NT2/D1 (cell line): ENCODE data around the gene STK11.
A peak's percentile ranks its signal among the peaks of the same experiment; 100 is the strongest.

ENCODE experiments used
- DNase-seq: peaks from one replicate; pipeline ENCODE4 v3.0.0-alpha.2; 2011; ENCODE audit warnings: low read depth, low spot score
- H3K27me3 ChIP-seq: 2 replicates; pipeline ENCODE4 v1.6.0; 2011; ENCODE audit warnings: mild to moderate bottlenecking; ENCODE audit not compliant: insufficient read length, insufficient read depth
- H3K36me3 ChIP-seq: 2 replicates; pipeline ENCODE4 v1.6.1; 2011; ENCODE audit warnings: mild to moderate bottlenecking, low read length, mixed read lengths; ENCODE audit not compliant: insufficient read depth, insufficient read length
- H3K4me1 ChIP-seq: 2 replicates; pipeline ENCODE4 v1.5.1; 2011; ENCODE audit not compliant: insufficient read depth, insufficient read length
- H3K4me3 ChIP-seq: 2 replicates; pipeline ENCODE4 v1.5.1; 2011; ENCODE audit warnings: low read depth; ENCODE audit not compliant: insufficient read length
- H3K9ac ChIP-seq: 2 replicates; pipeline ENCODE4 v1.6.0; 2011; ENCODE audit warnings: low read depth; ENCODE audit not compliant: insufficient read length
- H3K9me3 ChIP-seq: 2 replicates; pipeline ENCODE4 v1.5.1; 2011; ENCODE audit warnings: mild to moderate bottlenecking, low read length; ENCODE audit not compliant: insufficient read depth
- SUZ12 ChIP-seq: IDR thresholded peaks from 2 replicates; pipeline ENCODE4 v1.6.1; 2011; ENCODE audit not compliant: insufficient read length, insufficient read depth; ENCODE audit errors: extremely low read depth
- YY1 ChIP-seq: IDR thresholded peaks from 2 replicates; pipeline ENCODE4 v1.6.1; 2011; ENCODE audit not compliant: insufficient read length, insufficient read depth
- ZNF274 ChIP-seq: IDR thresholded peaks from 2 replicates; pipeline ENCODE4 v1.6.1; 2011; ENCODE audit warnings: mild to moderate bottlenecking, low read depth, low read length

STK11 gene

DNA sequence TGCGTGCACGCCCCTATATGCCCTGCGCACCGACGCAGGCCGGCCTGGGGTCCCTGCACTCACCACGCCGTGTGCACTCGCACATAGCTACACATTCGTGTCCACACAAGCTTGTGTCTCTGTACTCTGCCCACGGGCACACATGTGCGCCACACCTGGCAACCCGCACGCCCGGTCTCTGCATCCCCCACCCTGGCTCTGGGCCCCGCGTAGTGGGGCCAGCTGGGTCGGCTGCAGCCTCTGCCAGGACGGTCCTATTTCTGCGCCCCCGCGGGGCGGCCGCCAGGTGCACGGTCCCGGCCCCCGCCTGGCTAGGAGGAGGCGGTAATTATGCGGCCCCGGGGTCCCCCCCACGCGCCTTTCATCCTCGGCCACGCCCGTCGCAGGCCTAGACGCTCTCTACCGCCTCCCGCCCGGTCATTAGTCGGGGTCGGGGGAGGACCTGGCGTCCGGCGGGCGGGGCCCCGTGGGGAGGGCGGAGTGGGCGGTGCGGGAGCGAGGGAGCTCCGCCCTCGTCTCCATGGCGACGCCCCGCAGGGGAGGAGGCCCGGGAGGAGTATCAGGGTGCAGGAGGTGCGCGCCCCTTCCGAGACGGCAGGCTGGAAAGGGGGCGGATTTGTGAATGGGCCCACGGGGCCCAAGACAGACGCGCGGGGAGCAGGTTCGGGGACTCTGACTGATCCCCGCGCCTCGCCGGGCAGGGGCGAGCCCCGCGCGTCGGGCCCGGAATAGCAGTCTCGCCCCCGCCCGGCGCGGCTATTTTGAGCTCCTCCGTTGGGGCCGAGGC, 60.7 kb downstream of the STK11 start:
- TF ChIP-seq ZNF274, result no peak
- no peak for TF ChIP-seq SUZ12
- TF ChIP-seq YY1, result no peak
- Histone ChIP-seq H3K9me3 (no peaks in the 10 kb centered on the region), H3K27me3 (peaks cover 15% of the 10 kb centered on the region), H3K36me3 (peaks cover 30% of the 10 kb centered on the region), H3K4me1 (peaks cover 47% of the 10 kb centered on the region), H3K4me3 (peak overlapping the region; percentile 70), H3K9ac (peak overlapping the region; percentile 96)
- DNase-seq, result no peak

DNA sequence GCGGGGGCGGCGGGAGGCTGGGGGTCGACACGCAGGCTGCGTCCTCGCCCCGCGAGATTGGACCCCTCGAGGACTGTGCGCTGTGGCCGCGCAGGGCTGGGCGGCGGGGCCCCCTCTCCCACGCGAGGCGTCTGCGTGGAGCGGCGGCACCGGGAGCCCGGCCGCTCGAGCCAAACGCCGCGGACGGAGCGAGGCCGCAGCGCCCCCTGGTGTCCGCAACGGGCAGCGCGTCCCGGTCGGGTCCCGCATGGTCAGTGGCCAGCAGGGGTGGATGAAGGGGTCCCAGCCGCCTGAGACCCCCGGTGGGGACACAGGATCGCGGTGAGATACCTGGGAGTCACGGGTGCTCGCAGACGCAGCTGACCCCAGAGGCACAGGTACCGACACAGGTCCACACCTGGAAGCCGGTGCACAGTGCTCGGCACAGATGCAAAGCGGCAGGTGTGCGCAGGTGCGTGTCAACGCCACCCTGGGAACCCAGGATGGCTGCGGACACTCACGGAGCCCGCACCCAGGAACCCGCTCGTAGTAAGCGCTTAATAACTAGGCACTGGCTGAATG, 61.4 kb downstream of the STK11 start:
- H3K27me3 ChIP-seq, result peaks cover 15% of the 10 kb centered on the region
- H3K4me1 ChIP-seq, result peaks cover 48% of the 10 kb centered on the region
- TF ChIP-seq YY1, result no peak
- peaks cover 37% of the 10 kb centered on the region for H3K36me3 ChIP-seq
- H3K4me3 ChIP-seq, result peak overlapping the region; percentile 62
- no peak for DNase-seq
- no peaks in the 10 kb centered on the region for H3K9me3 ChIP-seq
- peak overlapping the region; percentile 86 for H3K9ac ChIP-seq

DNA sequence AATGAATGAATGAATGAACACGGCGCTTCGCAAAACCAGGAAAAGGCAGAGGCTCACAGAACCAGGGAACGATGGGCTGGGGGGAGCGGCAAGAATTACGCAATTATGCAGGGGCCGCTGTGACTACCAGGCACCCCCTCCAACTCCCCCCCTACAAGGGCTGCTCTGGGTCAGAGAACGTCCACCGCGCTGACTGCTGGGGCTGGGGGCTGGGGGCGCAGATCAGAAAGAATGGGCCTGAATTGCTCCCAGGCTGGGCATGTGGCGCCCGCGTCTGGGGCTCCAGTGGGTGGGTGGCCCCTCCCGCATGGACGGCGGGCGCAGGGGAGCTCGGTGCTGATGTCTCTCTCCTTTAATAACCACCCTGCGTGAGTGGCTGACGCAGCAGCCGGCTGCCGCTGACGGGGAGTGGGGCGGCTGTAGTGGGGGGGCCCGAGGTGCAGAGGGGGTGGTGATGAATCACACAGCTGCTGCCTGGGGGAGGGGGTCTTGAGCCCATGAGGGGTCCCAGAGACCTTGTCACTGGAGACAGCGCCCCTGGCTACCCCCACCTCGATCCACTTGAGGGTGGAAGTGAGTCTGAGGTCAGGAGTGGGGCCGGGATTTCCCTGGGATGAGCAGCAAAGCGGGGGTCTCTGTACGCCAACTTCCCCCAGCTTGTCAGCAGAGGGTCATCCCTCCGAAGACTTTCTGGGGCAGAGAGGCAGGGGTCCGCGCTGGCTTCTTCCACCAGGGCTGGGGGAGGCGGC, 62.1 kb downstream of the STK11 start:
- no peak for TF ChIP-seq SUZ12
- TF ChIP-seq YY1, result no peak
- TF ChIP-seq ZNF274, result no peak
- H3K4me1 ChIP-seq, result peaks cover 49% of the 10 kb centered on the region
- peaks cover 15% of the 10 kb centered on the region for H3K27me3 ChIP-seq
- no peaks in the 10 kb centered on the region for H3K9me3 ChIP-seq
- peak overlapping the region; percentile 86 for H3K9ac ChIP-seq
- DNase-seq, result no peak
- peaks cover 43% of the 10 kb centered on the region for H3K36me3 ChIP-seq
- H3K4me3 ChIP-seq, result peak overlapping the region; percentile 62

DNA sequence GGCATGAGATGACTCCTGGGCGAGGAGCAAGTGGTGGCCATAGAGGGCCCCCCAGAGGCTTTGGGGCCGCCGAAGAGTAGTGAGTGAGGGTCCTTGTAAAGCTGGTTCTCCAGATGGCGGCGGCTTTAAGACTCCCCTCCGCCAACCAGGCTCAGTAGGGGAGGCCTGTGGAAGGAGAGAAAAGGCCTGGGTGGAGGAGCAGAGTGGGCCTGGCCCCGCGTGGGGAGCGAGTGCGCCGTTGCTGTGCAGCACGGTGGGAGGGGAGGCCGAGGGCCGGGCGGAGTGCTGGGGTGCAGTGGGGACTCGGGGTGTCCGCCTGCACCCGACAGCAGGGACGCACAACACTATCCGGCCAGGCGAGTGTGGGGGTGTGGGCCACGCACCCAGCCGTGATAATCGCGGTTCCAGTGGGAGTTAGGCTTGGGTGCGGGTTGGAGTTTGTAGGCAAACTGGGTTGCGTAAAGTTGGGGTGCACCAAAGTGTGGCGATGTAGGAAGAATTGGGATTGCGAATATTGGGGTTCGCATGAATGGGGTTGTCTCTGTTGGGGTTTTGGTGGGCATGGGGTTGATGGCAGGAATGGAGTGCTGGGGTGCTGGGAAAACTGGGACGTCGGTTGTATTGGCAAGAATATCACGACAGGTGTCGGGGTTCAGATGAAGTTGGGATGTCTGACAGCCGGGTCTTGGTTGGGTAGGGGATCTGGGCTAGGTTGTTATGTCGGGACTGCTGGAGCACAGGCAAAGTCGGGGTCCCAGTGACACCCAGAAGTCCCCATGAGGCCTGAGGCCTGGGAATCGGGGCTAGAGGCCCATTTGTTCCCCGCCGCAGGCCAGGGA, 62.9 kb downstream of the STK11 start:
- DNase-seq, result no peak
- peak overlapping the region; percentile 86 for H3K9ac ChIP-seq
- H3K36me3 ChIP-seq, result peaks cover 51% of the 10 kb centered on the region
- H3K4me1 ChIP-seq, result peaks cover 51% of the 10 kb centered on the region
- H3K4me3 ChIP-seq, result peak overlapping the region; percentile 31
- TF ChIP-seq YY1, result no peak
- TF ChIP-seq ZNF274, result no peak
- TF ChIP-seq SUZ12, result no peak
- peaks cover 15% of the 10 kb centered on the region for H3K27me3 ChIP-seq
- no peaks in the 10 kb centered on the region for H3K9me3 ChIP-seq

DNA sequence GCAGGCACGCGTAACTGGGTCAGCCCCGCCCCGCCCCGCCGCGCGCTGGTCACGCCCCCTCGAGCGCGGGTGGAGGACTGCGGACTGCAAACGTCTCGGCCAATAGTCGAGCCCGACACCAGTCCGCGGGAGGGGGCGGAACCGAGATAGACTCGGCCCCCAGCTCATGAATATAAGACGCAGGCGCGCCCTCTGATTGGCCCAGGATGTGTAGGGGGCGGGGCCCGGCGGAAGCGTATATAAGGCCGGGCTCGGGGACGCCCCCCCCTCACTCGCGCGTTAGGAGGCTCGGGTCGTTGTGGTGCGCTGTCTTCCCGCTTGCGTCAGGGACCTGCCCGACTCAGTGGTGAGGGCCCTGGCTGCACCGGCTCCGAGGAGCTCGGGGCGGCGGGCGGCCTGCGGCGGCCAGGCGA, 63.5 kb downstream of the STK11 start, which contains the start of gene CIRBP:
Gene CIRBP (plus strand): TSS at position 268 of the 413 bp plus-strand sequence. CDS start 1,602 bp downstream, outside the sequence.
- peaks cover 15% of the 10 kb centered on the region for H3K27me3 ChIP-seq
- TF ChIP-seq YY1, result no peak
- TF ChIP-seq ZNF274, result no peak
- TF ChIP-seq SUZ12, result no peak
- peak within 1 kb of the TSS; percentile 100 for H3K9ac ChIP-seq
- H3K4me3 ChIP-seq, result peak within 1 kb of the TSS; percentile 87
- H3K4me1 ChIP-seq, result peaks cover 55% of the 10 kb centered on the region
- peaks cover 55% of the 10 kb centered on the region for H3K36me3 ChIP-seq
- DNase-seq, result peak; percentile 97
- no peaks in the 10 kb centered on the region for H3K9me3 ChIP-seq

DNA sequence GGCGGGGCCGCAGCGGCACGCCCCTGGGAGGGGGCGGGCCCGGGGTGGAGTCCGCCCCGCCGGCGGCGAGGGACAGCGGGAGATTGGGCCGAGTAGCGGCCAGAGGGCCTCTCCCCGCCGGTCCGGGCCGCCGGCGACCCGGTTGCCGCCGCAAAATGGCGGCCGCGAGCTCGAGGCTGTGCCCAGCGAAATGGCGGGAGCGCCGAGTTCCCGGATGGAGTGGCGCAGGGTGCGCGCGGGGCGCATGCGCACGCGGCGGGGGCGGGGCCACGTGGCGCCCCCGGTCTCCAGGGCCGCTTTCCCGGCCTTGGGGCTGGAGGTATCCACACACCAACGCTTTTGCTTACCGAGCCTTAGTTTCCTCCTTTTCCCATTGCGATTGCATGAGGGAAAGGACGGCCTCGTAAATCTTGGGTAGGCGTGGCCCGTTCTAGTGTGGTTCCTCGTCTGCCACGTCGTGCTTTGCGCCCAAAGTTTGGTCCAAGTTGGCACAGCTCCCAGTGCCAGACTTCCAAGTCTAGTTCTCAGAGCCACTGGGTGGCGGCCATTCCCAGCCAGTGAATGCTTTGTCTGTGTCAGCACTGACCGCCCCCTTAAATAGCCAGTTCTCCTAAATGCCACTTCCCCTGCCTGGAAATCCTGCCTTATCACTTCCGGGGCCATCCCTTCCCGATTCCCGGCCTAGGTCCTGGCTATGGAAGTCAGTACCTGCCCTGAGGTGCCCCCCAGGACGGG, 64.1 kb downstream of the STK11 start:
- Histone ChIP-seq H3K36me3 (peaks cover 55% of the 10 kb centered on the region), H3K4me3 (peak overlapping the region; percentile 87), H3K4me1 (peaks cover 55% of the 10 kb centered on the region)

More for the DNA sequence above, 64.1 kb downstream of the STK11 start:
- TF ChIP-seq ZNF274, result no peak
- no peak for TF ChIP-seq SUZ12
- peak; percentile 91 for TF ChIP-seq YY1
- H3K27me3 ChIP-seq, result peaks cover 15% of the 10 kb centered on the region
- no peak for DNase-seq
- no peaks in the 10 kb centered on the region for H3K9me3 ChIP-seq
- peak overlapping the region; percentile 100 for H3K9ac ChIP-seq
